HFFc6 (cell line): ENCODE data around the gene TNNC1. TPM values are rescaled to one million over a fixed set of nuclear protein-coding genes. Genes with fewer than 3 reads are reported as not detected.

Experiments
- DNase-seq: peaks from one replicate; pipeline ENCODE4 v3.0.0-alpha.2; 2018
- H3K27ac Mint-ChIP-seq: 2 replicates; pipeline ENCODE4 v1.8.0; 2020; ENCODE audit warnings: mild to moderate bottlenecking, mixed read lengths
- H3K27me3 Mint-ChIP-seq: 2 replicates; pipeline ENCODE4 v1.8.0; 2021; ENCODE audit warnings: mild to moderate bottlenecking, moderate library complexity, mixed read lengths; ENCODE audit not compliant: insufficient read depth
- H3K36me3 Mint-ChIP-seq: 2 replicates; pipeline ENCODE4 v1.8.0; 2021; ENCODE audit warnings: low read depth, mixed read lengths
- H3K4me1 Mint-ChIP-seq: 2 replicates; pipeline ENCODE4 v1.8.0; 2020; ENCODE audit warnings: low read depth, mixed read lengths
- H3K4me3 Mint-ChIP-seq: 2 replicates; pipeline ENCODE4 v1.8.0; 2020; ENCODE audit warnings: mild to moderate bottlenecking, moderate library complexity, mixed read lengths
- H3K9me3 Mint-ChIP-seq: 2 replicates; pipeline ENCODE4 v1.8.0; 2020; ENCODE audit warnings: mild to moderate bottlenecking, mixed read lengths
- total RNA-seq, 6 experiments: library from RNA; stranded (reverse); fragmentation: NEBNext Ultra II Directional; extraction: Animal tissue kit (Norgen Biotek cat#: 25700); gene quantifications; 2 replicates in 1 of 6; 3 replicates in 5 of 6; pipeline ENCODE4 v1.2.3, GENCODE V29; 2021
- TF ChIP-seq, protein P1 (sequence below): fragments of 200-600 bp; sonication (generic); IDR thresholded peaks from 2 replicates; pipeline ENCODE4 v1.5.0; 2021; ENCODE audit warnings: antibody characterized with exemption, mild to moderate bottlenecking

TNNC1 gene
- total RNA-seq, 6 experiments from 2014 or later: 0.35 to 0.55 (median 0.53) TPM; not detected in 2

DNA sequence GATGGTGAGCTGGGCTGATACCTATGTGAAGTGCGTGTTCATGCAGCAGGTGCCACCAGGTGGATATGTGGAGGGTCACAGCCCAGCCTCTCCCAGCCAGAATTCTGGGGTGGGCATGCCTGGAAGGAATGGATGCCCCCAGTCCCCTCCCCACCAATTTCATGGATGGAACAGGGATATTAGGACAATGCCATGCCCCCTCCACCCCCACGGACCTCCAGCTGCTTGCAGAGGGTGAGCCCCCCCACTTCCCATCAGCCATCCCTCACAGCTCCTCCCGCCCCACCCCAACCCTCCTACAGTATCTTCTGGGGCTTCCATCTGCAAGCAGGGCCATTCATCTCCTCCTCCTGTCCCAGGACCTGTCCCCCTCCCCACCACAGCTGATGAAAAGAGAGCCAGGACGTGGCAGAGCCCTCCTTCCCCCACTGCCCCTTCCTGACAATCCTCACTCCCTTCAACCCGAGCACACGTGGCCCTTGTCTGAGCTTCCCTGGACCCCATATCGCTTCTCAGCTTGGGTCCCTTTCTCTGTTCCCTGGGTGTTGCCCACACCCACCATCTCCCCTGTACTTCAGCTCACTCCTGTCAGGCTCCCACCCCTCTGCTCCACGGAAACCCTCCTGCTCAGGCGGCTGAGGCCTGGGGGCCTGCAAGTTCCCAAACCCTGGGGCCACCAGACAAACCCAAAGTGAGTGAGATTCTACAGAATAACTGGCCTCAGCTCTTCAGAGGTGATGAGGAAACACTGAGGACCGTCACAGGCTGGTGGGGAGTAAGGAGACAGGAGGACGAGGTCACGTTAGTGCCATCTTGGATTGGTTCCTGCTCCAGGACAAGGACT lies 6.1 kb downstream of the TNNC1 start:
- Mint-ChIP-seq H3K4me1 (no peaks in the 10 kb centered on the region), H3K27me3 (peaks cover 7% of the 10 kb centered on the region), H3K27ac (no peak overlapping the region), H3K9me3 (no peaks in the 10 kb centered on the region), H3K4me3 (no peak overlapping the region), H3K36me3 (no peaks in the 10 kb centered on the region)
- TF ChIP-seq, protein P1, sequence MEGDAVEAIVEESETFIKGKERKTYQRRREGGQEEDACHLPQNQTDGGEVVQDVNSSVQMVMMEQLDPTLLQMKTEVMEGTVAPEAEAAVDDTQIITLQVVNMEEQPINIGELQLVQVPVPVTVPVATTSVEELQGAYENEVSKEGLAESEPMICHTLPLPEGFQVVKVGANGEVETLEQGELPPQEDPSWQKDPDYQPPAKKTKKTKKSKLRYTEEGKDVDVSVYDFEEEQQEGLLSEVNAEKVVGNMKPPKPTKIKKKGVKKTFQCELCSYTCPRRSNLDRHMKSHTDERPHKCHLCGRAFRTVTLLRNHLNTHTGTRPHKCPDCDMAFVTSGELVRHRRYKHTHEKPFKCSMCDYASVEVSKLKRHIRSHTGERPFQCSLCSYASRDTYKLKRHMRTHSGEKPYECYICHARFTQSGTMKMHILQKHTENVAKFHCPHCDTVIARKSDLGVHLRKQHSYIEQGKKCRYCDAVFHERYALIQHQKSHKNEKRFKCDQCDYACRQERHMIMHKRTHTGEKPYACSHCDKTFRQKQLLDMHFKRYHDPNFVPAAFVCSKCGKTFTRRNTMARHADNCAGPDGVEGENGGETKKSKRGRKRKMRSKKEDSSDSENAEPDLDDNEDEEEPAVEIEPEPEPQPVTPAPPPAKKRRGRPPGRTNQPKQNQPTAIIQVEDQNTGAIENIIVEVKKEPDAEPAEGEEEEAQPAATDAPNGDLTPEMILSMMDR: no peak
- DNase-seq: no peak

DNA sequence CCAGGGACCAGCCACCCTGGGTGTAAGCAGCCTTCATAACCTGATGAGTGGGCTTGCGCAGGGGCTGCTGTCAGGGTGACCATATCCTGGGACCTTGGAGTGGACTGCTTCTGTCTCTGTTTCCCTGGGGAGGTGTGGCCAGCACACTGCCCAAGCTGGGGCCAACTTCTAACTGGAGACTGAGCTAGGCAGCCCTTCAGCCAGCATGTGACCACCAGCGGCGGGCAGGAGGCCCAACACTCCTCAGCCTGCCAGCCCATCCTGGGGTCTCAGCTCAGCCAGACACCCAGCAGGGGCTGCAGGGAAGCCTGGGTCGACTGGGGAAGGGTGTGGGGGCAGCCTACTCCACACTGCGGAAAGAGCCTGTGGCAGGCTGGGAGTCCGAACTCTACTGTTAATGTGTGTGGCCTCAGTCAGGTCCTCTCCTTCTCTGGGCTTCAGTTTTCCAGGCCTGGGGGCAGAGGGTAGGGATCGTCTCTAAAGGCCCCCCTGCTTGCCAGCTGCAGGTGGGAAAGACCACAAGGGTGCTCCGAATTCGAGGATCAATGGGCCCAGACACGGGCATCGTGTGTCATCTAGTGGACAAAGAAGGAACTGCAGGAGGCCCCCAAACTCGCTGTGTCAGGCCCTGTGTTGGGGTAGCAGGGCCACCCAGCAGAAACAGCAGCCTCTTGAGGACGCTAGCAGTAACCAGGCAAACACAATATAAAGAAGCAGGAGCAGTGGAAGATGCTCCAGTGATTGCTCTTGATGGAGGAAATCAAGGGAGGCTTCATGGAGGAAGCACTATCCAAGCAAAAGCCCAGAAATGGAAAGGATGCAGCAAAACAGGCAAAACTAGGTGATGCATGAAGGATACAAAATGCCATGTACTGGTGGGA lies 7.0 kb downstream of the TNNC1 start:
- Mint-ChIP-seq H3K36me3 (no peaks in the 10 kb centered on the region), H3K4me3 (no peak overlapping the region), H3K4me1 (no peaks in the 10 kb centered on the region), H3K27ac (no peak overlapping the region), H3K27me3 (peaks cover 9% of the 10 kb centered on the region), H3K9me3 (no peaks in the 10 kb centered on the region)
- peak; percentile 50 for DNase-seq
- TF ChIP-seq, protein P1: peak; percentile 100

DNA sequence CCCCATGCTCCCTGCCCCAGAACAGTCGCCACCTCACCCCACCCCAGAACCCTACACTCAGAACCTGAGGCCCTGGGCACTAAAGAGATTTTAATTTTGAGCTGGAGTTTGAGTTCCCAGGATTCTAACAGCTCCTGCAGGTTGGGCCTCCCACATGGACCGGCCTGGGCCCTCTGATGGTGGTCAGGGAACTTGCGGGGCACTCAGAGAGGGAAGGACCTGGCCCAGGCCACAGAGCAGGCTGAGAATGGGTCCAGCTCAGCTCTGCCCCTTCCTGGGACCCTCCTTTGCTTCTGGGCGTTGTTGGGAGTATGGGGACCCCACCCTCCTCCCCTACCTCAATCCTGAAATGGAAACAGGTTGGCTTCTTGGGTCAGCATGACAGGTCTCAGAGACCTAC lies 7.8 kb downstream of the TNNC1 start:
- Mint-ChIP-seq H3K9me3 (no peaks in the 10 kb centered on the region), H3K4me3 (no peak overlapping the region), H3K27ac (no peak overlapping the region), H3K36me3 (no peaks in the 10 kb centered on the region), H3K4me1 (no peaks in the 10 kb centered on the region), H3K27me3 (peaks cover 9% of the 10 kb centered on the region)
- no peak for DNase-seq
- TF ChIP-seq, protein P1: no peak

DNA sequence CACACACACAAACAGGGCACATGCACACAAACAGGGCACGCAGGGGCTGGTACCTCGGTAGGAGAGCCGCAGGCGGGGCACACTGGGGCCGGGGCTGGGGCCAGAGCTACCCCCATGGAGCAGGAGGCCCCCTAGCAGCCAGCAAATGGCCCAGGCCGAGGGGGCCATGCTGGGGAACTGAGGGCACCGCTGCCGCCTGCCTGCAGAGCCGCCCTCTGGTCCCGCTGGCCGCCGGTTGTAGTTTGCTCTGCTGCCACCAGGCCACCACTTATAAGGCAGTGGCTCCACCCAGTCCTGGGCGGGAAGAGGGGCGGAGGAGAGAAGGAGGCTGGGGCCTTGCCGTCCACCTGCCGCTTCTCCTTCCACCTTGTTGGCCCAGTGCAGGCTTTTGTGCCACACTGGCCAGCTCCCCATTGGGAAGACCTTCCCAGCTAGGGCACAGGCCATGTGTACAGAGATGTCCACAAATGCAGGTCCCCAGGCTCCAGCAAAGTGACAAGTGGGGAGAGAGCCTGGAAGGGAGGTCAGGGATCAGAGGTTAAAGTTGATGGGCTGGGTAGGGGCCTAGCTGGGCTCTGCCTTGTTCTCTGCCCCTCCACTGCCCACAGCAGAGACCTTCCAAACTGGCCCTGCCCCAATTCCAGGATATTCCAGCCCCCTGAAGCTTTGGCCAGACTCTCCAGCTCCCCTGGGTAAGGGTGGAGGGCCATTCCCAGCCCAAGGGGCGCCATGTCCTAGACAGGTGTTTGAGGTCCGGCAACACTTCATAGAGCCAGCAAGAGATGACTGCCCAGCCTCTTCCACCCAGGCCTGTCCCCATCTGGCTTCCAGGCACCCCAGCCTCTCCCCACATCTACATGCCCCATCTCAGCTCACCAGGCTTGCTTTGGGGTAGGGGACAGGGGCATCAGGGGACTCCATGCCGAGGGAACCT lies 8.7 kb downstream of the TNNC1 start, which contains the start of gene SEMA3G:
SEMA3G (minus strand) TSS at position 244 of the 934 bp plus-strand sequence; CDS start at position 168, 76 bp downstream.
- Mint-ChIP-seq H3K36me3 (no peaks in the 10 kb centered on the region), H3K27me3 (peaks cover 9% of the 10 kb centered on the region)

More for the DNA sequence above, 8.7 kb downstream of the TNNC1 start, which contains the start of gene SEMA3G:
- TF ChIP-seq, protein P1: peak; percentile 68
- Mint-ChIP-seq H3K9me3 (no peaks in the 10 kb centered on the region), H3K4me1 (no peaks in the 10 kb centered on the region), H3K4me3 (no peak within 1 kb of the TSS), H3K27ac (no peak within 1 kb of the TSS)
- DNase-seq: no peak
